GM21447 (cell line): ENCODE results near the gene CYP2F1.
A peak's percentile ranks its signal among the peaks of the same experiment; 100 is the strongest.
"Not testable (repeated sequence)": the region's sequence is repeated elsewhere in the genome, so short reads cannot be mapped to it uniquely, and the experiment has no call there.

ENCODE experiments used
- ATAC-seq: cut with Tn5 transposase; IDR thresholded peaks from one replicate; pipeline ENCODE4 v1.9.1; 2021; ENCODE audit not compliant: unreplicated experiment

The CYP2F1 gene

DNA sequence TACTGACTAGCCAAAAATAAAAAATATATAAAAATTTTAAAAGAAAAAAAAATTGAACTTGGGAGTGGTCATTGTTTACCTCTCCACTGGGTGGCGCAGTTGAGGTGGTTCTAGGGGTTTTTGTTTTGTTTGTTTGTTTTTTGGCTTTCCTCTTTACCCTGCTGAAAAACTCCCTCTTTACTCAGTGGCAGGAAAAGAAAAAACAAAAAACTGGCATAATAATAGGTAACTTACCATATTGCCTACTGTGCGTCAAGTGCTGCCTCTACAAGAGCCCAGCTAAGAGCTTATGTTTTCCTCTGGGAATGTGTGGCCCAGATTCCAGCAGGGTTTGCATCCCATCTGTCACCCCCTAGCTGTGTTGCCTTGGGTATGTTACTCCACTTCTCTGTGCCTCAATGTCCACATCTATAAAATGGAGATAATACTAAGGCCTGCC is 12.6 kb downstream of the CYP2F1 start:
- not testable (repeated sequence) for ATAC-seq

DNA sequence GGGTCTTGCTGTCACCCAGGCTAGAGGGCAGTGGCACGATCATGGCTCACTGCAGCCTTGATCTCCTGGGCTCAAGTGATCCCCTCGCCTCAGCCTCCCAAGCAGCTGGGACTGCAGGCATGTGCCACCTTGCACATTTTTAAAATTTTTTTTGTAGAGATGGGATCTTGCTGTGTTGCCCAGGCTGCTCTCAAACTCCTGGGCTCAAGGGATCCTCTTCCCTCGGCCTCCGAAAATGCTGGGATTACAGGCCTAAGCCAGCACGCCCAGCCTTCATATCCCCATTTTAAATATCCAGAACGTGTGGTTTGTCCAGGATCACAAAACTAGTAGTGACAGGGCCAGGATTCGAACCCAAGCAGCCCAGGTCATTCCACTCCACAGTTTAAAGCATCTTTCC is 13.1 kb downstream of the CYP2F1 start:
- not testable (repeated sequence) for ATAC-seq

DNA sequence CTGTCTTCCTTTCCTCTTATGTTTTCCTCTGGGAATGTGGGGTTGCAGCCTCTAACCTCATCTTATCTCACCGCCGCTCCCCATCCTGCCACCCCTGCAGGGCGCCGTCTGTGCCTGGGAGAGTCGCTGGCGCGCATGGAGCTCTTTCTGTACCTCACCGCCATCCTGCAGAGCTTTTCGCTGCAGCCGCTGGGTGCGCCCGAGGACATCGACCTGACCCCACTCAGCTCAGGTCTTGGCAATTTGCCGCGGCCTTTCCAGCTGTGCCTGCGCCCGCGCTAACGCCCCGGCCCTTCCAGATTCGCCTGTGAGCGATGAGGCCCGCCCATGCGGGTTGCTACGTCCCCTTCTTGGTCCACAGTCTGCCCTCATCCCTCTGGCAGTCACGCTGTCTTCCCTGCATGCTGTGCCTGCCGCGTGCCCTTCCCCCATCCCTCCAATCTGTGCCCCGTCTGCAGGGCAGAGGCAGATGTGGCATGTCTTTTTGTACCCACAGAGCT is 13.6 kb downstream of the CYP2F1 start:
- not testable (repeated sequence) for ATAC-seq

DNA sequence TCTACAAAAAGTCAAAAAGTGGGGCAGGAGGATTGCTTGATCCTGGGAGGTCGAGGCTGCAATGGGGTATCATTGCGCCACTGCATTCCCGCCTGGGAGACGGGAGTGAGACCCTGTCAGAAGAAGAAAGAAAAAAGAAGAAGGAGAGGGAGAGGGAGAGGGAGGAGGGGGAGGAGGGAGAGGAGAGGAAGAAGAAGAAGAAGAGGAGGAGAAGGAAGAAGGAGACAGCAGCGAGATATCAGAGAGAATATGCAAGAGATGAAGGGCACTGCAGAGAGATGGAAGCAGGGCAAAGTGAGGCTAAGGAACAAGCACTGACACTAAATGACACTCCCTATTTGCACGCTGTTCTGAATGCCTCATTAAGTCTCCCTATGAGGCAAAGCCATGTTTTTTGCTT is 14.5 kb downstream of the CYP2F1 start:
- no peak for ATAC-seq

DNA sequence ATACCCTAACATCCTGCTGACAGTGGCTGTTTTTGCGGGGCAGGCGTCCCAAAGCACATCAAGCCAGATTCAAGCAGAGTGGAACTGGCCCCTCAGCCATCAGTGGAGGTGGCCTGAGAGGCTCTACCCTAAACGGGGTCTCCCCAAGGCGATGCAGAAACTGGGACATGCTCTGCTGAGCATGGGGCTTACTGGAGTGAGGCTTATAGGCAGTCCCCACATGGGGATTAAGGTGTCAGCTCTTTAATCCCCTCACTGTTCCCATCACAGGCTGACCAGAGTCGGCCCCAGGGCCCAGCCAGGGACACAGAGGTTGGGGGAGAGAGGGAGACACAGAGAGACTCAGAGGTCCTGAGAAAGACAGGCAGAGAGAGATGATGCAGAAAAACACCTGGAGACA is 17.0 kb downstream of the CYP2F1 start:
- ATAC-seq: no peak

DNA sequence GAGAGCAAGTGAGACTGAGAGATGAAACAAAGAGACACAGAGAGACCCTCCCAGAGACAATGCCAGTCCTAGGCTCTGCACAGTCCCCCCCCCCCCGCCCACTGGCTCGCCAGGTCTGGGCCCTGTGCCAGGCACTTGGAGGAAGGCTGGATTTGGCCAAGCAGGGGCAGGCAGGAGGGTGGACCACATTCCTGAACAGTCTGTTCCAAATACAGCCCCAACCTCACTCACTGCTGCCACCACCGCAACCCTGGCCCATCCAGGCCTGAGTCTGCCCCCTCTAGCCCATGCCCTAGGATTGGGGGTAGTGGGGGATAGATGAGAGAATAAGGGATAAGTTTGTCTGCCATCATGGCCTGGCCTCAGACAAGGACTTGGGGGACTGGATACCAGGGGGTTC is 19.0 kb downstream of the CYP2F1 start:
- ATAC-seq: no peak

DNA sequence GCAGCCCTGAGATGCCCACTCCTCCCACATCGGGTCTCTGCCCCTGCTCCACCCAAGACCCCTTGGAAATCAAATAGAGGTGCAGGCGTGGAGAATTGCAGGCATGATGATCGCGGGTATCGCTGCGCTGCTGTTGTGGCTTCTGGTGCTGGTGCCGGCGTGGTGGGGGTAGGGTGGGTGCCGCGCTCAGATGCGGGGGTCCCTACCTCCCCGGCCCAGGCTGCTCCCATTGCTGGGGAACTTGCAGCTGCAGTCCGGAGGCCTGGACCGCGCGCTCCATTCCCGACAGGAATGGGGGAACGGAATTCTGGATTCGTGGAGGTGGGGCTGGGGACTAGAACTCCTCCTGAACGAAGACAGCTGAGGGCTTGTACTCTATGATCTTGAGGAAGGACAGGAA is 20.4 kb downstream of the CYP2F1 start:
- ATAC-seq: no peak

DNA sequence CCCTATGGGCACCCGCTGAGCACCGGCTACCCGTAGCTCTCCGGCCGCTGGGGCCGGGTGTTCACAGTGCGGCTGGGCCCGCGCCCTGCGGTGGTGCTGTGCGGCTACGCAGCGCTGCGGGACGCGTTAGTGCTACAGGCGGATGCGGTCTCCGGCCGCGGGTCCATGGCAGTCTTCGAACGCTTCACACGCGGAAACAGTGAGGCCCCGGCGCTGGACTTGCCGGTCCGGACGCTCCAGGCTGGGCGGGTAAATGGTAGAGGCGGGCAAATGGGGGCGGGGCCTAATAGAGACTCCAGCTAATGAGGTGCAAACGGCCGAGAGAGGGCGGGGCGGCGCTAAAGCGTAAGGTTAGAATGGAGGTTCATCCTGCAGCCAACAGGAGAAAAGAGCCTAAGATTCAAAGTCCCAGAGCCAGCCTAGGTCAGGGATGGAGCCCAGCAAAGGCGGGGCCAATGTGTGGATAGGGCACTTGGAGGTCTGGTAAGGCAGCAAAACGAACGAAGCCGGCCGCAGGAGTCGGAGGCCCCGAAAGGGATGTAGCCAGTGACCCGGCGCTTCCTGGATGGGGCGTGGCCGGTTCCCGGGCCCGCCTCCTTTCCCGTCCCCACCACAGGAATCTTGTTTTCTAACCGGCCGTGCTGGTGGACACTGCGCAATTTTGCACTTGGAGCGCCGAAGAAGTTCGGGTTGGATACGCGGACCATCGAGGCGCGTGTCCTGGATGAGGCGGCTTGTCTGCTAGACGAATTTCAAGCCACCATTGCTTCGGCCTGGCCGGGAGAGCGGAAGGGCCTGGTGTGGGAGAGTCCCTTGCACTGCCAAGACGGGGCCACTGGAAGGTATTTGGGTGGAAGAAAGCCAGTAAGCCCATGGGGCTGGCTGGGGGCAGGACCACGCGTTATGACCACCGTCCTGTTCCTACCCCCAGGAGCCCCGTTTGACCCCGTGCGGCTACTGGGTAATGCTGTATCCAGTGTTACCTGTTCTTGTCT is 21.5 kb downstream of the CYP2F1 start:
- ATAC-seq: peak; percentile 69

DNA sequence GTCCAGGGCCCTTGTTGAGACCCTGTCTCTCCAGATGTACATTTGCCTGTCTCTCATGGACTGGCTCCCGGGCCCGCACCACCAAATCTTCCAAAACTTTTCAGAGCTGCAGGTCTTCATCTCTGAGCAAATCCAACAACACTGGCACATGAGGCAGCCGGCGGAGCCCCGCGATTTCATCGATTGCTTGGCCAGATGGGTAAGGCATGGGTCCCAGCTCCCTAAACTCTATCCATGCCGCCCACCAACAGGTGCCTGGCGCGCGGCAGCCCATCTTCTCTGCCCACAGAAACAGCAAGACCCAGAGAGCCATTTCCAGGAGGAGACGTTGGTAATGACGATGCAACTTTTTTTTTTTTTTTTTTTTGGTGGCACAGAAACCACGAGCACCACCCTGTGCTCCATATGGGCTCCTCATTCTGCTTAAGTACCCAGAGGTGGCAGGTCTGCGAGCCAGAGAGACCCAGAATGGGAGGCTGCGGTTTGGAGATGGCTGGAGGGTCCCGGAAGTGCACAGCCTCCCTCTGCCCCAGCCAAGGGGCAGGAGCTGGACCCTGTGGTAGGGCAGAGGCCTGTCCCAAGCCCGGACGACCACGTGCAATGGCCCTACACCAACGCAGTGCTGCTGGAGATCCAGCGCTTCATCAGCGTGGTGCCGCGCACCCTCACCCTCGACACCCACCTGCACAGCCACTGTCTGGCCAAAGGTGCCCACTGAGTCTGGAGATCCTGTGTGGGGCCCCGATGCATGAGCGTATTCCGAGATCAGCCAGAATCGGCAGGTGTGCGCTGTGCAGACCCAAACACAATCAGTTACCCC is 22.6 kb downstream of the CYP2F1 start:
- ATAC-seq: no peak

DNA sequence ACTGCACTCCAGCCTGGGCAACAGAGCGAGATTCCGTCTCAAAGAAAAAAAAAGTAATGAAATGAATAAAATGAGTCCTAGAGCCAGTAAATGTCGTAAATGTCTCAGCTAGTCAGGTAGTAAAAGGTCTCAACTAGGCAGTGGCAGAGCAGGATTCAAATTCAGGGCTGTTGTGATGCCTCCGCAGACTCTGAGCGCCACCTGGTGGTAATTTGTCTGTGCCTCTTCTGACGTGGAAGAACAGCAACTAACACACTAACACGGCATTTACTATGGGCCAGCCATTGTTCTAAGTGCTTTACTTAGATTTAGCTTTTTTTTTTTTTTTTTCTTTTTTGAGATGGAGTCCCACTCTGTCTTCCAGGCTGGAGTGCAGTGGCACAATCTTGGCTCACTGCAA is 30.2 kb downstream of the CYP2F1 start:
- no peak for ATAC-seq

DNA sequence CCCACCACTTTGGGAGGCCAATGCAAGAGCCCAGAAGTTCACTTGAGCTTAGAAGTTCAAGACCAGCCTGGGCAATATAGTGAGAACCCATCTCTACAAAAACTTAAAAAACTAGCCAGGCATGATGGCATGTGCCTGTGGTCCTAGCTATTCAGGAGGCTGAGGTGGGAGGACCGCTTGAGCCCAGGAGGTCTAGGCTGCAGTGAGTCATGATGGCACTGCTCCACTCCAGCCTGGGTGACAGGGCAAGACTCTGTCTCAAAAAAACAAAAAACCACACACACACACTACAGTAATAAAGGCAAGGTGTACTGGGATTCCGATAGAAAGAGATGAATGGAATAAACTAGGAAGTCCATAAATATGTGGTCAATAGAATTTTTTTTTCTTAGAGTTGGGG is 35.6 kb downstream of the CYP2F1 start:
- no peak for ATAC-seq

DNA sequence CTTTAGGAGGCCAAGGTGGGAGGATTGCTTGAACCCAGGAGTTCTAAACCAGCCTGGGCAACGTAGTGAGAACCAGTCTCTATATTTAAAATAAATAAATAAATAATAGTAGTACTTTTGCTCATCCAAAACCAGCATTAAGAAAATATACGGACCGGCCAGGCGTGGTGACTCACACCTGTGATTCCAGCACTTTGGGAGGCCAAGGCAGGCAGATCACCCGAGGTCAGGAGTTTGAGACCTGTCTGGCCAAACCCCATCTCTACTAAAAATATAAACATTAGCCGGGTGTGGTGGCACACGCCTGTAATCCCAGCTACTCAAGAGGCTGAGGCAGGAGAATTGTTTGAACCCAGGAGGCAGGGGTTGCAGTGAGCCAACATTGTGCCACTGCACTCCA is 36.8 kb downstream of the CYP2F1 start:
- not testable (repeated sequence) for ATAC-seq

DNA sequence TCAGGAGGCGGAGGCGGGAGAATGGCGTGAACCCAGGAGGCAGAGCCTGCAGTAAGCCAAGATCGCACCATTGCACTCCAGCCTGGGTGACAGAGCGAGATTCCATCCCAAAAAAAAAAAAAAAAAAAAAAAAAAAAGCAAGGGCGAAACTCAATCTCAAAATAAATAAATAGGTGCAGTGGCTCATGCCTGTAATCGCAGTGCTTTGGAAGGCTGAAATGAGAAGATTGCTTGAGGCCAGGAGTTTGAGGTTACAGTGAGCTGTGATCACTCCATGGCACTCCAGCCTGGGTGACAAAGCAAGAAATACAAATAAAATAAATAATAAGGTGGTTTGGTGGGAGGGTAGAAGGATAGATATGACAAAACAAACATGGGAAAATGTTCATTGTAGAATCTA is 39.8 kb downstream of the CYP2F1 start:
- ATAC-seq: no peak

DNA sequence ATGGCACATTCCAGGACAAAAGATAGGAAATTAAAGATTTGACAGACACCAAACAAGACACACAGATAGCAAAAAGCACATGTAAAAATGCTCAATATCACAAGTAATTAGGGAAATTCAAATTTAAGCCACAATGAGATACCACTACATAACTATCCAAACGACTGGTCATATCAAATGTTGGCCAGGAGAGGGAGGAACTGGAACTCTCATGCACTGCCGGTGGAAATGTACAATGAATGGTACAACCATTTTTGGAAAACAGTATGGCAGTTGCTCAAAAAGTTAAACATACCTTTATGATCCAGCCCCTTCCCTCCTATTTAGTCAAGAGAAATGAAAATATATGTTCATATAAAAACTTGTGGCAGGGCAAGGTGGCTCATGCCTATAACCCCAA is 42.0 kb downstream of the CYP2F1 start:
- ATAC-seq: no peak

DNA sequence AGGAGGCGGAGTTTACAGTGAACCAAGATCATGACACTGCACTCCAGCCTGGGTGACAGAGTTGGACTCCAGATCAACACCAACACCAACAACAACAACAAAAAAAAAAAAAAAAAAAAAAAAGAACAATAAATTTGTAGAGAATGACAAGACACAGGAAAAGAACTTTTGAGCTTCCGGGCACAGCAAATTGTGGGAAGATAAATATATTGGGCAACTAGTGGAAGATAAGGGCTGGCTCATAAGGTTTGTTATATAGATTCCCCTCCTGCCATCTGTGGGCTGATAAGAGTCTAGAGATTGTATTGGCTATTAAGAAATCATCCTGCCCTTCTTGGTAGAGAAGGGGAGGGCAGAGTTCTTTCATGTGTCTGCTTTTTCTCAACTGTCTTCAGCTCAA is 45.6 kb downstream of the CYP2F1 start:
- no peak for ATAC-seq

DNA sequence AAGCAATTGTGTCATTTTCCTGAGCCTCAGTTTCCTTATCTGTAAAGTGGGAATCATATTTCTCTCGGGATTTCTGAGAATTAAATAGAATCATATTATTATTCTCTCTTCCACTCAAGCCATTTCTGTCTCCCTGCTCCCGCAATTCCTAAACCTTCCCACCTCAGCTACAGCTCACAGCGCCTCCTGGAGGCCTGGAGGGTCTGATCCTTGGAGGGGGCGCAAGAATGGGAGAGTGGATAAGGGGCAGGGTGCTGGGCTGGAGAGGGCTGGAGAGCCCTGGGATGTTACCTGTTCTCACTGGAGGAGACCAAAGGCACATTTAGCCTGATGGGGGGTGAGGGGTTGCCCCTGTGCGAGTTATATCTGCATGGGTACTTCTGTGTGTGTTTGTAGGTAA is 47.7 kb downstream of the CYP2F1 start:
- no peak for ATAC-seq

DNA sequence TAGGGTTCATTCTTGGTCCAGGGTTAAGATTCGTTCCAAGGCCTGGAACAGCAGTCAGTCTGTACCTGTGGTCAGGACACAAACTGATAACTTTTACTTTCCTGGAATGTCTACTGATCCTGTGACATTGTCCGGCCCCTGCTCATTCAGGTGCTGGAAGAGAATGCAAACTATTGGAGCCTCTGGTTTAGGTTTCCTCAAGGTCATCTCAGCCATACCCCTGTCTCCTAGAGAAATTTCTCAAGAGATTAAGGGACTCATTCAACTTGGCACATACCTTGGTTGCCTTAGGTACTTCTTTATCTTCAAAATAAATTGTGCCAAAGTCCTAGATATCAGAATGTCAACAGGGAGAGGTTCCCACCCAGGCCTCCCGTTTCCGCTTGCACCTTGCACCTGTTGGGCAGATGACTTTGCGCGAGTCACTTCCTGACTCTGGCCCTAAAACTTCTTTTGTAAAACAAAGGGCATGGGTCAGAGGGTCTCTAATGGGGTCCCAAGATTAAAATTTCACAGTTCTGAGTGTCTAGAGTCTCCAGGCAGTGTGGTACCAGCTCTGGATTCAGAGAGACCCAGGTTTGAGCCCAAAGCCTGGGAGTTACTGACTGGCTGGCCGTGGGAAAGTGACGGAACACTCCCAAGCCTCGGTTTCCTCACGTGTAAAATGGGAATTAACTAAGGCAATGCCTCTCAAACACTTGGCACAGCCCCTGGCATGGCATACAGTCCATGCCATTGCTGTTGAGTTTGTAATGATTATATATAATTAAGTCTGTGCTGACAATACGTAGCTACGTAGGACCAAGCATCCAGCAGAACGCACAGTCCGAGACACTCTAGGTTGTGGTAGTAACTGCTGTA is 52.9 kb downstream of the CYP2F1 start:
- ATAC-seq: no peak

DNA sequence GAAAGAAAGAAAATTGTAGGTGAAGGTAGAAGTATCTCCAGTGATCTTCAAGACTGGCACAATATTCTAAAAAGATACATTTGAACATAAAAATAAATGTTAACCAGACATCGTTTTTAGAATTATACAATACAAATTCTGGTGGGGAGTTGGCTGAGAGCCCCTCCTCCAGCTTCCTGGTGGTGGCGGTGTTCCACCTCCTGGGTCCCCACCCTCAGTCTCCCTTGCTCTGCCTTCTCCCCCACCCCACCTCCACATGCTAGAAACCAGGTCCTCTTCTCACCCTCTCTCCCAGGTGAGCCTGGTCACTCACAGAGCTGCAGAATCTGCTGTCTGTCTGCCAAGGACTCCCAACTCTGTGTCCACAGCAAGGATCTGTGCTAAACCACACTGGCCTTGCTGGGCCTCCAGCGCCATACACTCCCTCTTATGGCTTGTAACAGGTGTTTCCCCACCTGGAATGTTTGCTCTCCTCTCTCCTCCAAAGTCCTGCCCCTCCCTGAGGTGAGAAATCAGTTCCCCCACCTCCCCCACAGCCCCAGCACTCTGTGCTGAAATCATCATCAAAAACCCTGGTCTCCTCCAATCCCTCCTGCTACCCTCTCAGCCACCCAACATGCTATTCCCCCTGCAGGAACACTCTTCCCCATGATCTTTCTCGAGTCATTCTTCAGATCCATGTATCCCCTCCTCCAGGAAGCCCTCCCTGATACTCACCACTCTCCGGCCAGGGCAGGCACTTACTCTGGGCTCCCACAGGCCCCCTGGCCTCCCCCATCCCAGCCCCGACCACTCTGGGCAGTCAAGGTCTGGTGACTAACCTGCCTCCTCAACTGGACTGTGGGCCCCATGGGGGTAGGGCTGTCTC is 58.3 kb downstream of the CYP2F1 start:
- no peak for ATAC-seq

DNA sequence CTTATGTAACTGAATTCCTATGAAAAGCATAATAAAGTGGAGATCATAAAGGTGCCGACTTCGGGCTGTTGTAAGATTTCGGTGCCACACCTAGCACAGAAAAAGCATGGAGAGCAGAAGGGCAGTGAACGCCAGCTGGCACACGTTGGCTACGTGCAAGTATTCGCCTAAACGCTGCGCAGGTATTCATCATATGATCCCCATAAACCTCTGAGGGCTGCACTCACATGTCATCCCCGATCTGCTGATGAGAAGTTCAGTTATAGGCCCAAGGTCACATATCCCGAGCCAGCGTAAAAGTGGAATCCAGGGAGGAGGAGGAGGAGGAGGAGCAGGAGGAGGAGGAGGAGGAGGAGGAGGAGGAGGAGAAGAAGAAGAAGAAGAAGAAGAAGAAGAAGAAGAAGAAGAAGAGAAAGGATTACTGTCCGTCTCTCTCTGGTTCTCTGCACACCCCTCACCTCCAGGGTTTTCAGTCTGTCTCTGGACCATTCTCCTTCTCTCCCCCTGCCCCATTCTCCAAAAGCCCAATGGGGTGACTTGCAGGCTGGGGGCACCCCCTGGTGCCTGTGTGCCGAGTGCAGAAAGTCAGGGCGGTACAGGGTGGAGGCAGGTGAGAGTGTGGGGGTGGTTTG is 60.2 kb downstream of the CYP2F1 start:
- no peak for ATAC-seq
